ENCODE measurements around the gene PTPRG. TPM values are rescaled to one million over a fixed set of nuclear protein-coding genes. Genes with fewer than 3 reads are reported as not detected.

PTPRG gene
- total and polyA plus RNA-seq, 2 donors (not counting 3 experiments of a cell fraction or from before 2014, with no cell fraction given) = 8.9 to 39.1 TPM

GRCh38 chr3:62097121-62097520 lies 535.8 kb downstream of the PTPRG start:
- ChIA-PET CTCF (no interaction called here), POLR2A (no interaction called here)
- Histone ChIP-seq H3K36me3 (ENCODE audit: control insufficient read depth in 2 of 2, extremely low read depth in 1 of 2, insufficient read depth in 2 of 2, low read length in 2 of 2) (no peaks in the 10 kb centered on the region), H3K4me3 (replicated peaks in 1 of 3; ENCODE audit: insufficient read depth in 1 of 3, low read depth in 1 of 3, low read length in 3 of 3) (no peak overlapping the region), H2AFZ (ENCODE audit: low read depth, low read length) (no peak overlapping the region), H3K9ac (replicated peaks; ENCODE audit: extremely low read depth, insufficient read depth, low read length) (no peak overlapping the region), H3K4me2 (ENCODE audit: insufficient read depth, low read length) (no peak overlapping the region), H3K79me2 (ENCODE audit: control insufficient read depth, insufficient read depth, low read length) (no peaks in the 10 kb centered on the region), H3K27ac (ENCODE audit: insufficient read depth, low read depth, low read length) (no peak overlapping the region), H3K9me1 (replicated peaks; ENCODE audit: control insufficient read depth, extremely low read depth, insufficient read depth, low read length) (no peaks in the 10 kb centered on the region), H4K20me1 (replicated peaks; ENCODE audit: control insufficient read depth, extremely low read depth, insufficient read depth, low read length) (no peaks in the 10 kb centered on the region), H3K27me3 (ENCODE audit: control insufficient read depth in 2 of 2, insufficient read depth in 2 of 2, low read length in 2 of 2) (no peaks in the 10 kb centered on the region), H3K4me1 (ENCODE audit: control insufficient read depth, extremely low read depth, insufficient read depth, low read length) (peaks cover 2% of the 10 kb centered on the region), H3K9me3 (replicated peaks; ENCODE audit: control insufficient read depth, insufficient read depth, low read length) (no peaks in the 10 kb centered on the region)
- FAIRE-seq = no peak
- dilution Hi-C loops (cut with MboI; ENCODE audit: extremely low pct_ligation_motif_present, low sequenced_read_pairs) = no loop called here
- no TSS peak for BruUV-seq (replicated peaks)
- no peak for DNase-seq (ENCODE audit: low read depth, low spot score)
- no peak for TF ChIP-seq FOS (IDR thresholded peaks at IDR 0.05; ENCODE audit: borderline replicate concordance, insufficient read depth, low read length)
- no peak for TF ChIP-seq EZH2 (IDR thresholded peaks at IDR 0.05; ENCODE audit: borderline replicate concordance, low read depth, low read length, severe bottlenecking)
- TF ChIP-seq JUN (IDR thresholded peaks at IDR 0.05; ENCODE audit: borderline replicate concordance, insufficient read depth, insufficient read length, low read depth) = no peak
- TF ChIP-seq POLR2A (IDR thresholded peaks at IDR 0.05; ENCODE audit: low read depth, low read length) = no peak
- no peak for TF ChIP-seq GATA2 (IDR thresholded peaks at IDR 0.05; ENCODE audit: insufficient read depth, insufficient read length, low read depth, low read length)
- TF ChIP-seq POLR2AphosphoS5 (IDR thresholded peaks at IDR 0.05; ENCODE audit: insufficient read depth, low read depth, low read length) = no peak
- TF ChIP-seq MYC (IDR thresholded peaks at IDR 0.05; ENCODE audit: low read depth, low read length) = no peak
- TF ChIP-seq MAX (IDR thresholded peaks at IDR 0.05; ENCODE audit: insufficient read depth, insufficient read length) = no peak
- TF ChIP-seq CTCF (IDR thresholded peaks at IDR 0.05; ENCODE audit: extremely low read depth in 1 of 2, insufficient read depth in 1 of 2, low read depth in 1 of 2, low read length in 2 of 2) = no peak
- intact Hi-C loops (cut with micrococcal nuclease) = no loop called here
